Keratinocyte (primary cell): Measurements from ENCODE around the gene LPCAT1. TPM values are rescaled to one million over a fixed set of nuclear protein-coding genes. Genes with fewer than 3 reads are reported as not detected.

Source experiments
- DNase-seq: peaks from one replicate; pipeline ENCODE4 v3.0.0-alpha.2; 2011; ENCODE audit warnings: low read depth, missing footprints, low spot score
- FAIRE-seq: peaks from 2 replicates; lab custom pipeline; 2011; peaks lifted over from hg19 to GRCh38; lab: Jason Lieb, UNC
- H2AFZ ChIP-seq: 2 replicates; pipeline ENCODE4 v1.6.0; 2012; ENCODE audit warnings: low read length, control low read depth, inconsistent platforms; ENCODE audit not compliant: control insufficient read depth
- H3K27ac ChIP-seq: 2 replicates; pipeline ENCODE4 v1.5.1; 2011; ENCODE audit warnings: low read length; ENCODE audit not compliant: control insufficient read depth, insufficient read depth
- H3K27me3 ChIP-seq: 3 replicates; pipeline ENCODE4 v1.6.0; 2011; ENCODE audit warnings: low read length; ENCODE audit not compliant: control insufficient read depth, insufficient read depth; ENCODE audit errors: extremely low read depth
- H3K36me3 ChIP-seq, 2 experiments: 2 replicates in 1 of 2; 3 replicates in 1 of 2; pipeline ENCODE4 v1.5.1; 2011; ENCODE audit warnings: low read length in 2 of 2, mild to moderate bottlenecking in 1 of 2; ENCODE audit not compliant: control insufficient read depth in 2 of 2, insufficient read depth in 2 of 2; ENCODE audit errors: extremely low read depth in 1 of 2
- H3K4me1 ChIP-seq: 3 replicates; pipeline ENCODE4 v1.5.1; 2011; ENCODE audit warnings: low read length; ENCODE audit not compliant: control insufficient read depth, insufficient read depth; ENCODE audit errors: extremely low read depth
- H3K4me2 ChIP-seq: 3 replicates; pipeline ENCODE4 v1.6.0; 2011; ENCODE audit warnings: low read depth, low read length; ENCODE audit not compliant: control insufficient read depth, insufficient read depth; ENCODE audit errors: extremely low read depth
- H3K4me3 ChIP-seq, 3 experiments: fragments of 200-600 bp in 1 of 3; sonication (generic) in 1 of 3; 2 replicates in 2 of 3; 3 replicates in 1 of 3; pipeline ENCODE4 v1.5.1; 2011 to 2016; ENCODE audit warnings: low read length in 3 of 3, mild to moderate bottlenecking in 3 of 3, control low read depth in 2 of 3, inconsistent platforms in 1 of 3, low read depth in 1 of 3, mixed read lengths in 1 of 3, mixed run types in 1 of 3, moderate library complexity in 1 of 3; ENCODE audit not compliant: control insufficient read depth in 2 of 3, insufficient read depth in 2 of 3; ENCODE audit errors: extremely low read depth in 1 of 3
- H3K79me2 ChIP-seq: 2 replicates; pipeline ENCODE4 v1.6.0; 2012; ENCODE audit warnings: low read length; ENCODE audit not compliant: control insufficient read depth, insufficient read depth
- H3K9ac ChIP-seq: 3 replicates; pipeline ENCODE4 v1.6.0; 2011; ENCODE audit warnings: low read length; ENCODE audit not compliant: control insufficient read depth, insufficient read depth; ENCODE audit errors: extremely low read depth
- H3K9me1 ChIP-seq: 3 replicates; pipeline ENCODE4 v1.6.0; 2011; ENCODE audit warnings: low read length; ENCODE audit not compliant: control insufficient read depth, insufficient read depth; ENCODE audit errors: extremely low read depth
- H3K9me3 ChIP-seq: 2 replicates; pipeline ENCODE4 v1.5.1; 2012; ENCODE audit warnings: low read depth, low read length; ENCODE audit not compliant: control insufficient read depth
- H4K20me1 ChIP-seq: 3 replicates; pipeline ENCODE4 v1.6.0; 2011; ENCODE audit warnings: low read length; ENCODE audit not compliant: control insufficient read depth, insufficient read depth; ENCODE audit errors: extremely low read depth
- EZH2 ChIP-seq: IDR thresholded peaks from one replicate; pipeline ENCODE4 v1.6.1; 2012; ENCODE audit warnings: inconsistent platforms, mild to moderate bottlenecking, low read length, moderate library complexity
- dilution Hi-C: fragments of 300-500 bp; cut with MboI; formaldehyde crosslinking; loops from one replicate; pipeline ENCODE4 v1.7.0; 2020; ENCODE audit warnings: low sequenced_read_pairs; ENCODE audit not compliant: extremely low pct_ligation_motif_present
- polyA plus RNA-seq, 5 experiments: library from polyadenylated mRNA; depleted of rRNA in 3 of 5; stranded (reverse) in 3 of 5; stranded (forward) in 1 of 5; unstranded in 1 of 5; fragments of >200 nt; gene quantifications; 1 replicate in 1 of 5; 2 replicates in 3 of 5; 3 replicates in 1 of 5; pipeline versions ENCODE4 v1.2.1 to v1.2.3, GENCODE V29; 2011 to 2012; ENCODE audit warnings: missing spikeins in 2 of 5, low read depth in 1 of 5, low replicate concordance in 1 of 5
- TF ChIP-seq, protein P1 (sequence below), 3 experiments: IDR thresholded peaks in 1 of 3; conservative IDR thresholded peaks in 1 of 3; optimal IDR thresholded peaks in 1 of 3; 2 replicates in 2 of 3; 3 replicates in 1 of 3; pipeline versions ENCODE3 to v1.5.1; 2011; ENCODE audit warnings: low read length in 3 of 3, mild to moderate bottlenecking in 3 of 3, moderate library complexity in 2 of 3, control low read depth in 1 of 3, inconsistent platforms in 1 of 3; ENCODE audit not compliant: insufficient read depth in 2 of 3; ENCODE audit errors: extremely low read depth in 1 of 3

The LPCAT1 gene
- polyA plus RNA-seq, 1 donor (not counting 4 experiments of a cell fraction or from before 2014, with no cell fraction given): 32.9 TPM

DNA sequence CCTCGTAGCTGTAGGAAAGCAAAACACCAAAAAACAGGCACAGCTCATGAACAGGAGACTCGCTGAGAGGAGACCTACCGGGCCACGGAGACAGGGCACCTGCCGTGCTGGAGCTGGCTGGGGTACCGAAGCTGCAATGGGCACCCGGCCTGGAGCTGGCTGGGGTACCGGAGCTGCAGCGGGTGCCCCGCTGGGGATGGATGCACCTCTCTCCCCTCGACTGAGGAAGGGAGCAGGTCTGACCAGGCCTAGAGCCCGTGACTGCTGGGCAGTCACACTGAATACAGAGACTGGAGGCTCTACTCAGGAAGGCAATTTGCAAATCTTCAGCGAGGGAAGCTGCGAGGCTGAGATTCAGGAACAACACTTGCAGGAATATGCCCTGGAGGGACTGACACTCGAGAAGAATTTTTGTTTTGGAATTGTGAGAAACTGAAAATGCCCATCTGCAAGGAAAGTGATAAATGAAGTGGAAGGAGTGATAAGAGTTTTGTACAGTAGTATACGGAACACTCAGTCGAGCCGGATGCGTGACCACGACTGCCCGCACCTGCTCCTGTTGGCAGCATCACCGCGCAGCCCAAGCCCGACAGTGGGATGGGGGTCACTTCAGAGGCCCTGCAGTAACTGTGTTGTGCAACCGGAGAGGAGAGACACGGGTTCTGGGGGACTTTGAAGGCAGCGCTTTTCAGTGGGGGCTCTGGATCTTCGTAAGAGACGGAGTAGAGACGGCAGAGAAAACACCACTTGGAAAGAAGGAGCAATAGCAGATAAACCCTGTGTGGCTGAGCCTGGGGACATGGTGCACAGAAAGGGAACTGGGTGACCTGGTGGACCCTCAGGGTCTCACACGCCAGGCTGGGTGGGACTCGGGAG, 27.9 kb upstream of the LPCAT1 start:
- no peak overlapping the region for H3K9ac ChIP-seq
- no peaks in the 10 kb centered on the region for H3K79me2 ChIP-seq
- dilution Hi-C loops: no loop called here
- H3K36me3 ChIP-seq: no peaks in the 10 kb centered on the region
- TF ChIP-seq EZH2: no peak
- TF ChIP-seq, protein P1, sequence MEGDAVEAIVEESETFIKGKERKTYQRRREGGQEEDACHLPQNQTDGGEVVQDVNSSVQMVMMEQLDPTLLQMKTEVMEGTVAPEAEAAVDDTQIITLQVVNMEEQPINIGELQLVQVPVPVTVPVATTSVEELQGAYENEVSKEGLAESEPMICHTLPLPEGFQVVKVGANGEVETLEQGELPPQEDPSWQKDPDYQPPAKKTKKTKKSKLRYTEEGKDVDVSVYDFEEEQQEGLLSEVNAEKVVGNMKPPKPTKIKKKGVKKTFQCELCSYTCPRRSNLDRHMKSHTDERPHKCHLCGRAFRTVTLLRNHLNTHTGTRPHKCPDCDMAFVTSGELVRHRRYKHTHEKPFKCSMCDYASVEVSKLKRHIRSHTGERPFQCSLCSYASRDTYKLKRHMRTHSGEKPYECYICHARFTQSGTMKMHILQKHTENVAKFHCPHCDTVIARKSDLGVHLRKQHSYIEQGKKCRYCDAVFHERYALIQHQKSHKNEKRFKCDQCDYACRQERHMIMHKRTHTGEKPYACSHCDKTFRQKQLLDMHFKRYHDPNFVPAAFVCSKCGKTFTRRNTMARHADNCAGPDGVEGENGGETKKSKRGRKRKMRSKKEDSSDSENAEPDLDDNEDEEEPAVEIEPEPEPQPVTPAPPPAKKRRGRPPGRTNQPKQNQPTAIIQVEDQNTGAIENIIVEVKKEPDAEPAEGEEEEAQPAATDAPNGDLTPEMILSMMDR (optimal IDR thresholded peaks at IDR 0.05 in 1 of 3, IDR thresholded peaks at IDR 0.05 in 1 of 3, conservative IDR thresholded peaks at IDR 0.05 in 1 of 3; ENCODE audit: extremely low read depth in 1 of 3, insufficient read depth in 2 of 3, low read length in 3 of 3): no peak
- H3K27ac ChIP-seq: no peak overlapping the region
- no peaks in the 10 kb centered on the region for H3K9me1 ChIP-seq
- H4K20me1 ChIP-seq: no peaks in the 10 kb centered on the region
- no peak for DNase-seq
- no peaks in the 10 kb centered on the region for H3K4me1 ChIP-seq
- FAIRE-seq: no peak
- H3K9me3 ChIP-seq: no peaks in the 10 kb centered on the region
- no peak overlapping the region for H3K4me3 ChIP-seq
- peaks cover 36% of the 10 kb centered on the region for H3K27me3 ChIP-seq
- H3K4me2 ChIP-seq: no peak overlapping the region
- H2AFZ ChIP-seq: no peak overlapping the region

DNA sequence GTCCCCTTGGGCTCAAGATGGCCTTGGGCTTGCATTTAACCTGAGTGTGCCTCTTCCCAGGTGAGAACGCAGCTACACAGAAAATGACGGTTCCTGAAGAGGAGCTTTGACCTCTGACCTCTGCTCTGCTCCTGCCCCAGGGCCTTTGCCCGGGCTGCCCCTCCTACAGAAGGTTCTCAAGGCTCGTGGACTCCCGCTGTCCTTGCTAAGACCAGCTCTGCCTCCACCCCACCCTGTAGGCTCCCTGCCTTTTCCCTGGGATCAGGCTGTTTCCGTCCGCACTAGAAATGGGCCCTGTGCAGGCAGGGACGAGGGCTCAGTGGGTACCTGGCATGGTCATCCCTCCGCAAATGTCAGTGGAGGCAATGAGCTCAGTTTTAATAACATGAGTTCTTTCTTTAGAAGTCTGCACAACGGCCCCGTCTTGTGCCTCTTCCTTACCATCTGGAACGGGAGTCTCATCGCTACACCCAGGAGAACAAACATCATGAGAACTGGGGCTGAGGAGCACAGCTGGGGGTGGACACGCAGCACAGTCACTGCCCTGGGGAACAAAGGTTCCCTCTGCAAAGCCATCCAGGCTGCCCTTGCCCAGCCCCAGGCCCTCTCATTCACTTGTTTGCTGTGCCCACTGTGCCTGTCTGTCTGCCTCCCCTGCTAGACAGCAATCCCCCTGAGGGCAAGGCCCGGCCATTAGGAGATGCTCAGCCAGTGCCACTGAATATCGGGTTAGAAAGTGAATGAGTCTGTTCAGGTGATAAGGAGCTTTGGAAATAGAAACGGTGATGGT, 26.7 kb upstream of the LPCAT1 start:
- Histone ChIP-seq H2AFZ (no peak overlapping the region), H4K20me1 (no peaks in the 10 kb centered on the region), H3K4me3 (no peak overlapping the region), H3K27ac (no peak overlapping the region), H3K9me3 (no peaks in the 10 kb centered on the region), H3K4me2 (no peak overlapping the region), H3K4me1 (no peaks in the 10 kb centered on the region), H3K9me1 (no peaks in the 10 kb centered on the region), H3K79me2 (no peaks in the 10 kb centered on the region), H3K36me3 (no peaks in the 10 kb centered on the region), H3K27me3 (peaks cover 33% of the 10 kb centered on the region), H3K9ac (no peak overlapping the region)
- DNase-seq (no peak), FAIRE-seq (no peak)
- no peak for TF ChIP-seq EZH2
- TF ChIP-seq, protein P1 (optimal IDR thresholded peaks at IDR 0.05 in 1 of 3, IDR thresholded peaks at IDR 0.05 in 1 of 3, conservative IDR thresholded peaks at IDR 0.05 in 1 of 3; ENCODE audit: extremely low read depth in 1 of 3, insufficient read depth in 2 of 3, low read length in 3 of 3): no peak
- dilution Hi-C loops: no loop called here
